ENCODE results near the gene VPS26C.

DNA sequence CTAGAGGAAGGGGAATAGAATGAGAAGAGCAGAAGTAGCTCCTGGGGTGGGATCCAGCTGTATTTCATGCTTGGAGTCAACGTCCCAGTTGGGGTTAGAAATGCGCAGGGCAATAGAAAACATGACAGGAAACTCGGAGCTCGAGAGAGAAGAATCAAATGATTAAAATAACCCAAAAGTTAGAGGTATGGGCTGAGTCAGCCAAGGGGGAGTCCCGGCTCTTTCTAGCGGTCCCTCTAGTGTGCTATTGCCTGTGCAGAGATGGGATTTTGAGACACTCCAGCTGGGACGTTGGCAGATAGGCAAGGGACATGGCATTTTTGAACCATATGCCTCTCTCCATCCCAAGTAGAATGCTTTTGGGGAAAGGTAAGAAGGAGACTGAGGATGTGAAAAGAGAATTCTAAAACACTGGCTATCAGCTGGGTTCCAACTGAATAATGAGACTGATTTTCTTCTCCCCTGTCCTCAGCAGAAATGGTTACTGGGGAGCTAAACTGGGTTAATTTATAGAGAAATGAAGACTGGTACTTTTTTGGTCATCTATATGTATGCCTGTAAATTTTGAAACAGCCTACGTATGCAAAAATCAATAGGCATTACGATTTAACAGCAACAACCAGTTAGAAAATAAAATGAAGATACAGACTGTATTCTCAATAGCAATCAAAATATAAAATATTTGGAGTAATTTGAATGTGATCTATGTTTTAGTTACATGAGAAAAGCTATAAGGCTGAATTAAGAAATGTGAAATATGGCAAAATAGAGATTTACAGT, 7.0 kb upstream of the VPS26C start:
- TF ChIP-seq, protein P1, sequence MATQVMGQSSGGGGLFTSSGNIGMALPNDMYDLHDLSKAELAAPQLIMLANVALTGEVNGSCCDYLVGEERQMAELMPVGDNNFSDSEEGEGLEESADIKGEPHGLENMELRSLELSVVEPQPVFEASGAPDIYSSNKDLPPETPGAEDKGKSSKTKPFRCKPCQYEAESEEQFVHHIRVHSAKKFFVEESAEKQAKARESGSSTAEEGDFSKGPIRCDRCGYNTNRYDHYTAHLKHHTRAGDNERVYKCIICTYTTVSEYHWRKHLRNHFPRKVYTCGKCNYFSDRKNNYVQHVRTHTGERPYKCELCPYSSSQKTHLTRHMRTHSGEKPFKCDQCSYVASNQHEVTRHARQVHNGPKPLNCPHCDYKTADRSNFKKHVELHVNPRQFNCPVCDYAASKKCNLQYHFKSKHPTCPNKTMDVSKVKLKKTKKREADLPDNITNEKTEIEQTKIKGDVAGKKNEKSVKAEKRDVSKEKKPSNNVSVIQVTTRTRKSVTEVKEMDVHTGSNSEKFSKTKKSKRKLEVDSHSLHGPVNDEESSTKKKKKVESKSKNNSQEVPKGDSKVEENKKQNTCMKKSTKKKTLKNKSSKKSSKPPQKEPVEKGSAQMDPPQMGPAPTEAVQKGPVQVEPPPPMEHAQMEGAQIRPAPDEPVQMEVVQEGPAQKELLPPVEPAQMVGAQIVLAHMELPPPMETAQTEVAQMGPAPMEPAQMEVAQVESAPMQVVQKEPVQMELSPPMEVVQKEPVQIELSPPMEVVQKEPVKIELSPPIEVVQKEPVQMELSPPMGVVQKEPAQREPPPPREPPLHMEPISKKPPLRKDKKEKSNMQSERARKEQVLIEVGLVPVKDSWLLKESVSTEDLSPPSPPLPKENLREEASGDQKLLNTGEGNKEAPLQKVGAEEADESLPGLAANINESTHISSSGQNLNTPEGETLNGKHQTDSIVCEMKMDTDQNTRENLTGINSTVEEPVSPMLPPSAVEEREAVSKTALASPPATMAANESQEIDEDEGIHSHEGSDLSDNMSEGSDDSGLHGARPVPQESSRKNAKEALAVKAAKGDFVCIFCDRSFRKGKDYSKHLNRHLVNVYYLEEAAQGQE (IDR thresholded peaks at IDR 0.05; ENCODE audit: insufficient read depth in 1 of 2, low read depth in 2 of 2, low read length in 2 of 2): no peak
- TF ChIP-seq POLR2AphosphoS5 (IDR thresholded peaks at IDR 0.05; ENCODE audit: low read depth, low read length): no peak
- TF ChIP-seq TAF1 (IDR thresholded peaks at IDR 0.05; ENCODE audit: borderline replicate concordance, insufficient read depth, low read length): no peak
- no peak for TF ChIP-seq SIN3A (IDR thresholded peaks at IDR 0.05; ENCODE audit: borderline replicate concordance, insufficient read depth, low read length)
- TF ChIP-seq FOXP2 (optimal IDR thresholded peaks at IDR 0.05; ENCODE audit: borderline replicate concordance, extremely low read depth, extremely low read length, insufficient read depth): no peak

Data from PFSK-1 (cell line).